Measurements from ENCODE around the gene BRSK2.
A peak's percentile ranks its signal among the peaks of the same experiment; 100 is the strongest.
"Not testable (repeated sequence)": the region's sequence is repeated elsewhere in the genome, so short reads cannot be mapped to it uniquely, and the experiment has no call there.

The BRSK2 gene

DNA sequence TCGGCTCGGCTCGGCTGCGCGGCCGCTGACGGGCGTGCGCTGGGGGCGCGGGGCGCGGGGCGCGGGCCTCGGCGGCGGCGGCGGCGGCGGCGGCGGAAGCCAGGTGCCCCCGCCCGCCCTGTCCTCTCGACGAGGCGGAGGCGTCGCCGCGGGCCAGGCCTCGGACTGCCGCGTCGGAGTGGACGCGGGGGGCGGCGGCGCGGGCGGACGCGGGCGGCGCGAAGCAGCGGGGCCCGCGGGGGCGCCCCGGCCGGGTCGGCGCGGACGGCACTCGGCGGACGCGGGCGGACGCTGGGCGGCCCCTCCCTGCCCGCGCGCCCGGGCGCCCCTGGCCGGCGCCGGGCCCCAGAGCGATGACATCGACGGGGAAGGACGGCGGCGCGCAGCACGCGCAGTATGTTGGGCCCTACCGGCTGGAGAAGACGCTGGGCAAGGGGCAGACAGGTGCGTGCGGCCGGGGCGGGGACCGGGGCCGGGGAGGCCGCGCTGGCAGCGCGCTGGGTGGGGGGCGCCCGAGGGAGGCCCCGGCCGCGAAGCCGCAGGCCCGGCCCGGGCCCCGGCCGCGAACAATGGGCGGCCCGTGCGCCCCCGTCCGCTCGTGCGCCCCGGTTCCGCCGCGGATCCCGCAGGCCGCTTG, at the start of gene BRSK2:
TSS of gene BRSK2 (plus strand) at position 3 of the 637 bp plus-strand sequence. CDS start at position 354, 351 bp downstream.
- no peak for DNase-seq (ENCODE audit: low spot score)

DNA sequence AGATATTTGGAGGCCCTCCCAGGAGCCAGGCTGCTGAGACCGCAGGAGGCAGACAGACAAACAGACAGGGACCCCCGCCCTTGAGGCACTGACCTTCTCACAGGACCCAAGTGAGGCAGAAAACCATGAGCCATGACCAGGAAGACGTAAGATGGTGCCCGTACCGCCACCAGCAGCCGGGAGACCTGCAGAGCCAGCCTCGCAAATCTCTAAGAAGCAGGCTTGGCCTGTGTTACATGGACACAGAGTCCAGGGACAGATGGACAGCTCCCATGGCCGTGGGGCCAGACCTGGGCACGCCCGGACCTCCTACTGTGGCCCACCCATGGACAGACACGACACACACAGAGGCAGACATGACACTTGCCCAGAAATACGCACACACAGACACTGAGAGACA, 49.6 kb upstream of the BRSK2 start:
- no peak for DNase-seq (ENCODE audit: low spot score)

DNA sequence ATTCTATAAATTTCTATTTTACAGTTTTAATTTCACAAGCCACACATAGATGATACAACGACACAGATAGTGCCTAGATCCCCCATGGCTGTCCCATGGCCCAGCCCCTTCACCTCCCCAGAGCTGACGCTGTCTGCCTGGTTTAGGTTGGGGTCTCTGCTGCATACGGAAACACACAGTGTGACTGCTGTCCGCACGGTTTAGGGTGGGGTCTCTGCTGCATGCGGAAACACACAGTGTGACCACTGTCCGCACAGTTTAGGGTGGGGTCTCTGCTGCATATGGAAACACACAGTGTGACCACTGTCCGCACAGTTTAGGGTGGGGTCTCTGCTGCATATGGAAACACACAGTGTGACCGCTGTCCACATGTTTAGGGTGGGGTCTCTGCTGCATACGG, 48.5 kb upstream of the BRSK2 start:
- DNase-seq (ENCODE audit: low spot score), result not testable (repeated sequence)

DNA sequence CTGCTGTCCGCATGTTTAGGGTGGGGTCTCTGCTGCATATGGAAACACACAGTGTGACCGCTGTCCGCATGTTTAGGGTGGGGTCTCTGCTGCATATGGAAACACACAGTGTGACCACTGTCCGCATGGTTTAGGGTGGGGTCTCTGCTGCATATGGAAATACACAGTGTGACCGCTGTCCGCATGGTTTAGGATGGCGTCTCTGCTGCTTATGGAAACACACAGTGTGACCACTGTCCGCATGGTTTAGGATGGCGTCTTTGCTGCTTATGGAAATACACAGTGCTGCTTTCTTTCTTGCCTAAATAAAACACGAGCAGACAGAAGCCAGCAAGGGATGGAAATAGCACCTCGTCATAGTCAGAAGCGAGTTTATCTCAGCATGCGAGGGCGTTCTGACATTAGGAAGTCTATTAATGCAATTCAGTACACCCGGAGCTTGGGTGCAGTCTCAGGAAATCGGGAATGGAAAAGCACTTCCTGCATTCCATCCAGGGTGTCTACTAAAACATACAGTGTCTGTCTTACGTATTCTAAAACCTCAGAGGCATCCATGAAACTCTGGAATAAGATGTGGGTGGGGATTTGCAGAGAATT, 47.7 kb upstream of the BRSK2 start:
- DNase-seq (ENCODE audit: low spot score), result peak; percentile 38

DNA sequence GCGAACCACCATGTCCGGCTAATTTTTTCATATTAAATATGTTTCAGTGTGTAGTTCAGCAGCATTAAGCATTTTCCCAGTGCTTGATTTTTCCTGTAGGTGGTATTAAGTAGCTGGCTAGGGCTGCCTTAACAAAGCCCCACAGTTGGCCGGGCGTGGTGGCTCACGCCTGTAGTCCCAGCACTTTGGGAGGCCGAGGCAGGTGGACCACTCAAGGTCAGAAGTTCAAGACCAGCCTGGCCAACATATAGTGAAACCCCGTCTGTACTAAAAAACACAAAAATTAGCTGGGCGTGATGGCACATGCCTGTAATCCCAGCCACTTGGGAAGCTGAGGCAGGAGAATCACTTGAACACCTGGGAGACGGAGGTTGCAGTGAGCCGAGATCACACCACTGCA, 46.8 kb upstream of the BRSK2 start:
- DNase-seq (ENCODE audit: low spot score), result no peak

DNA sequence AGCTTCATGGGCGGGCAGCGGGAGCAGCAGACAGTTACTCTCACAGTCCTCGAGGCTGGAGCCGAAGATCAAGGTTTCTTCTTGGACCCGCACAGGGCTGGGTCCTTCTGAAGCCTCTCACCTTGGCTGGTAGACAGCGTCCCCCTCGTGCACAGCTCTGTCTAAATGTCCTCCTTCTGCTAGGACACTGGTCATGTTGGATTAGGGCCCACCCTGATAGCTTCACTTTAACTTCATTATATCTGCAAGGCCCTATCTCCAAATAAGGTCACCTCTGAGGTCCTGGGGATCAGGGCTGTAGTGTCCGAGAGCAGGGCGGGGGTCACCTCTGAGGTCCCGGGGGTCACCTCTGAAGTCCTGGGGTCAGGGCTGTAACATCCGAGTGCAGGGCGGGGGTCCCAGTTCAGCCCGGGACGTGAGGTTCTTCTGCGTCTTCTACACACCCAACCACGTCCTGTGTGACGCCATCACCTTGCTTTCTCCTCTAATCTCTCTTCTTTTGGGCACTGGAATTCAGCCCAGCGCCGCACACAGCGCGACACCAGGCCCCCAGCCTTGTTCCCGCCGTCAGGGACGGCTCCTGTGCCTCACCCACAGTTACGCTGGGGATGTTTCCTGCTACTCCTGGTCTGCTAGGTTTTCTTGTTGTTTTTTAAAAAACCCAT, 46.2 kb upstream of the BRSK2 start:
- DNase-seq (ENCODE audit: low spot score), result no peak

DNA sequence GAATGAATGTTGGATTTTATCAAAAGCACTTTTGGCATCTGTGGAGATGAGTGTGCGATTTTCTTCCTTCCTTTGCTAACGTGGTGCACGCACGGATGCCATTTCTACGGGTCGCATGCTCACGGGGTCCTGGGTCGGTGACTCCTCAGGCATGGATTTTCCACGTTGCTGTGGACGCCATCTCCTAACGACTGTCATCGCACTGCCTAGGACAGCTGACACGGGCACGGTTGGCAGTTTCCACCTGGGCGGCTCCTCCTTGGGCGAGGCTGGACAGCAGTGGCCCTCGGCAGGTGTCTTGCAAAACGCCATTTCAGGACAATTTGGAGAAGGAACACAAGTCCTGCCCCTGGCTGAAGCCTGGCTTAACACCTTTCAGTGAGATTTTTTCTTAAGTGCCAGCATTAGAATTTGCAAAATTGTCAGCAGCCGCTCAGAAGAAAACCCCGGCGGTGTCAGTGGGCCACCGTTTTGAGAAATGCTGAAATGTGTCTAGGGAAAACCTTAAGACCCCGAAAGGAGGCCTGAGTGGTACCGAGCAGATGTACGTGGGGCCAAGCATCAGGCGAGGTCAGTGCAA, 45.6 kb upstream of the BRSK2 start:
- no peak for DNase-seq (ENCODE audit: low spot score)

DNA sequence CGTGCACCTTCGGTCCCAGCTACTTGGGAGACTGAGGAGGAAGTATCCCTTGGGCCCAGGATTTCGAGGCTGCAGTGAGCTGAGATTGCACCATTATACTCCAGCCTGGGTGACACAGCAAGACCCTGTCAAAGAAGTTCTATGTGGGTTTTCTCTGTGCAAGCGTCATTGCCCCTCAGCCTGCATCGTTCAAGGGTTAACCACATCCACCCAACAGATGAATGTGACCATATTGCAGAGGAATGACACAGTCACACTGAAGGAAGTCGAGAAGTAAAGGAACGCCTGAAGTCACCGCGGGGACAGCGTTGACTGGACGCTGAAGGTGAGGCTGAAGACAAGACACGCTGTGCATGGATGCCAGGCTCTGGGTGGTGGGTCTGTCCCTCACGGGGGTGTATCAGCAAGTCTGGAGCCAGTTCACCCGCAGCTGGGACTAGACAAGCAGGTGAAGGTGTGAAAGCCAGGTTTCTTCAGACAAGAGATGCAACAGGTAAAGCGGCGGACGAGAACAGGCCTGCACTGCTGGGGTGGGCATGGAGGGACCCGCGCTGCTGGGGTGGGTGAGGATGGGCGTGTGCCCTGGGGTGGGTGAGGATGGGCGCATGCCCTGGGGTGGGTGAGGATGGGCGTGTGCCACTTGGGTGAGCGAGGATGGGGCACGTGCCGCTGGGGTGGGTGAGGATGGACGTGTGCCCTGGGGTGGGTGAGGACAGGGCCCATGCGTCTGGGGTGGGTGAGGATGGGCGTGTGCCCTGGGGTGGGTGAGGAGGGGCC, 43.8 kb upstream of the BRSK2 start:
- no peak for DNase-seq (ENCODE audit: low spot score)

DNA sequence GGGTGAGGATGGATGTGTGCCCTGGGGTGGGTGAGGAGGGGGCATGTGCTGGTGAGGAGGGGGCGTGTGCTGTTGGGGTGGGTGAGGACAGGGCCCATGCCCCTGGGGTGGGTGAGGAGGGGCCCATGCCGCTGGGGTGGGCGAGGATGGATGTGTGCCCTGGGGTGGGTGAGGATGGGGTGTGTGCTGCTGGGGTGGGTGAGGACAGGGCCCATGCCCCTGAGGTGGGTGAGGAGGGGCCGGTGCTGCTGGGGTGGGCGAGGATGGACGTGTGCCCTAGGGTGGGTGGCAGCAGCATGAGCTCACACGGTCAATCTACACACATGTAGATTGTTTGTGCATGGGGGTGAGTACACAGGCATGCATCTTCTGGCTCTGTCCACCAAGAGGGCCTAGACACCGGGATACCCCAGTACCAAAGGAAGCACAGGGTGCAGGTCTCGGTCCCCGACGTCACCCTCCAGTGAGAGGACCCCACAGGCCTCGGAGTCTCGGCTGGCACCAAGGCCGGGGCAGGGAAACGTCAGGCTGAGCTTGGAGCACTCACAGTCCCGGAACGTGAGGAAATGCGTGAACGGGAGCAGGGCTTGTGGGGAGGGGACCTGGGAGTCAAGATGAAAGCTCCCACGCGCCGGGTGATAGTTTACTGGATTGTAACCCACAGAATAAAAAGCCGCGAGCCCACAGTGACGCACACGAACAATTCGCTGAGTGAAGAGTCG, 42.9 kb upstream of the BRSK2 start:
- DNase-seq (ENCODE audit: low spot score), result no peak

DNA sequence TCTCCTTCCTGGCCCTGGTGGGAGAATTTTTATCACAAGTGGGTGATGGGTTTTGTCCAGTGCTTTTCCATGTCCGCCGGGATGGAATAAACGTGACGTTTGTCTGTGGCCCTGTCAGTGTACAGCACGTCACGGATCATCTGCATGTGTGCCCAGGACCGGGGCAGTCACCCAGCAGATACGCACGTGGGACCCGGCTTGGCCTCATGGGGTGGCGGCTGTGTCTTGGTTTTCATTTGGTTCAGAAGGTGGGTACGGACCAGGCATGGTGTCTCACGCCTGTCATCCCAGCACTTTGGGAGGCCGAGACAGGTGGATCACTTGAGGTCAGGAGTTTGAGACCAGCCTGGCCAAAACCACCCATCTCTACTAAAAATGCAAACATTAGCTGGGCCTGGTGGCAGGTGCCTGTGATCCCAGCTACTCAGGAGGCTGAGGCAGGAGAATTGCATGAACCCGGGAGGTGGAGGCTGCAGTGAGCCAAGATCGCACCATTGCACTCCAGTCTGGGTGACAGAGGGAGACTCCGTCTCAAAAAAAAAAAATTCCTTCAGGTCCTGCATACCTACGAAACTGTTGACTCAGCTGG, 42.2 kb upstream of the BRSK2 start:
- DNase-seq (ENCODE audit: low spot score), result not testable (repeated sequence)

DNA sequence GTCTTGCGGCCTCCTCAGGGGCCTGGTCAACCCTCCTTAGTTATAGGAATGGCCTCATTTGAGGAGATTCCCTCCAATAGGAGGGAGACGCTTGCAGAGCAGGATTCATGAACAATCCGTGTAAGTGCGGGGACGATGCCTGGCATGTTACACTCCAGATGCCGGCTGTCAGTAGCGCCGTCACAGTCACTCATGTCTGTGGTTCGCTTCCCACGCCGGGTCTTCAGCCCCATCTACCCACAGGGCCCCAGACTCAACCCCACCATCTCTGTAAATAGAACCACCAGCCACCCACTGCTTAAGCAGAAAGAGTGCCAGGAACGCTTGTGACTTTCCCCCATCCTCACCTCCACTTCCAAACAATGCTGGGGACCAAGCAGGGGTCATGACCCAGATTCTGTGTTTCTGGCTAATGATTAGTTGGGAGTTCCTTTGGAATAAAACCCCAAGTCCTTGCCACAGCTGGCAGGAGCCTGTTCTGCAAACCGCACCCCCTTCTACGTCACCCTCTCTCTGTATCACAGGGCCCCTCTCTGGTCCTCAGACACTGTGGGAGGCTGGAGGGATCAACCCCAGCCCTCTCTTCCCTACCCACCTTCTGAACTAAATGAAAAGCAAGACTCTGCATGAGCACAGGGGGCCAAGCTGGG, 41.5 kb upstream of the BRSK2 start:
- DNase-seq (ENCODE audit: low spot score), result no peak

DNA sequence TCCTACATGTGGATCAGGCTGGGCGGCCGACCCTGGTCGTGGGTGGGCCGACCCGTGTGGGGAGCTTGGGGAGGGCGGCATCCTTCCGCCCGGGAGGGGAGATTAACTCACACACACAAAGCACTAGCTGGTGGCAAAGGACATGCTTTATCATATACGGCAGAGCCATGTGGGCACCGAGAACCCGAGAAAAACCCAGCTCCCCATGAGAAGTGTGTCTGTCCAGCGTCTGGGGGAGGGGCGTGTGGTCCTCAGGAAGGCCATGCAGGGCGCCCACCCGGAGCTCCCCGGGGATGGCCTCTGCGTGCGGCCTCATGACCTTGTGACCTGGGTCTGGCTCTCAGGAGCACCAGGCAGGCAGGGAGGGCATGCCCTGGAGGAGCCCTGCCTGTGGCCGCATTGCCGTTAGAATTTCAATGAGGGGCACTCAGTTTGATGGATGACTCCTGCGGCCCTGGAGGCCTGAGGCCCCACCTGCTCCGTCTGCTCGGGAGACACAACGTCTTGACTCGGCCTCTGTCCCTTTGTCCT, 40.9 kb upstream of the BRSK2 start:
- no peak for DNase-seq (ENCODE audit: low spot score)

DNA sequence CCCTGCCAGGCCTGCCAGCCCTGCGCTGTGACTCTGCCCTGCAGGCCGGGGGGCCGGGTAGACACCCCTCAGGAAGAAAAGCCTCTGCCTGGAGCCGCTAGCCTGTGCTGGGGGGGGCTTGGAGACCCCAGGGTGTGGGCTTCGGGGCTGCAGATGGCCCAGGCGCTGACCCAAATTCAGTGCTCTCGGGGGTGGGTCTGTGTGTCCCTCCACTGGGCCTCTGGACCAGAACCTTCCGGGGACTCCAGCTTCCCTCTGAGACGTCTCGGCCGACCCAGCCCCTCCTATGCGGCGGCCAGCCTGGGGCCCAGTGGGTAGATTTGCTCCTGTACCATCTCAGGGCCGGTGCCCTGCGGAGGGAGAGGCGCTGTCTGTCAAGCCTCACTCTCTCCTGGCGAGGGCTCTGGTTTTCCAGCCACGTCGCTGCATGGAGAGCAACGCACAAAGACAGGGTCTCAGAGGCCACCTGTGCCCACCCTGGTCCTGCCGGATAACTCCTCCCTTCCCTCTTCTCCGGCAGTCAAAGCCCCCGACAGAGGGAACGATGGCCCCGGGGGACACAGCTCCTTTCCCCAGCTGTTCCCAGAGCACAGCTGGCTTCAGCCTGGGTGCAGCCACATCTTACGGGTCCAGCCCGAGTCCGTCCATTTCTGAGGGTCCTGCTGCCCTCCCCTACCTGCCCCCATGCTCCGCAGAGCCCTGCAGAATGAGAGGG, 40.2 kb upstream of the BRSK2 start:
- DNase-seq (ENCODE audit: low spot score), result no peak

DNA sequence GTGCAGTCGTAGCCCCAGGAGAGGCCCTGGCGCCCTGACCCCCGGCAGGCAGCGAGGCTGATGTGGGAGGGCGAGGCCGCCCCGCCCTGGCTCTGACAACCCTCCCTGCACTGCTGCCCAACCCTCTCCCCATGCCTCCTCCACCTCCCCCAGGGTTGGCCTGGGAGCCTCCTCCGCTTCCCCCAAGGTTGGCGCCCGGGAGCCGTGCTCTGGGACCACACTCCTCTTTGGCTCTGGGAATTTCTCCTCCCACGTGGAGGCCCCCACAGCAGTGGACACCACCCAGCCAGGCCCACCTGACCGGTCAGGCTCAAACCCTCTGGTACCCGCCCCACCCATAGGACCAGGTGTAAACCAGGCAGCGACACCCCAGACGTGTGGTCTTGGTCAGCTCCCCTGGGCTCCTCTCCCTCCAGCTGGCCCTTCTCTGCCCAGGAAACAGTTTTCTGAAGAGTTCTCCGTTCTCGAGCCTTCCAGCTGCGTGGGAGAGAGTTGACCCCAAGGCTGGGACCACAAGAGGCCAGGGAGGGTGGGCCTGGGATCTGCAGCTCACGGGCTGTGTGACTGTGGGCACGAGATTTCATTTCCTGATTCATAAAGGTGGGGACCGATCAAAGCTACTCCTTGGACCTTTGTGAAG, 39.5 kb upstream of the BRSK2 start:
- DNase-seq (ENCODE audit: low spot score), result no peak

DNA sequence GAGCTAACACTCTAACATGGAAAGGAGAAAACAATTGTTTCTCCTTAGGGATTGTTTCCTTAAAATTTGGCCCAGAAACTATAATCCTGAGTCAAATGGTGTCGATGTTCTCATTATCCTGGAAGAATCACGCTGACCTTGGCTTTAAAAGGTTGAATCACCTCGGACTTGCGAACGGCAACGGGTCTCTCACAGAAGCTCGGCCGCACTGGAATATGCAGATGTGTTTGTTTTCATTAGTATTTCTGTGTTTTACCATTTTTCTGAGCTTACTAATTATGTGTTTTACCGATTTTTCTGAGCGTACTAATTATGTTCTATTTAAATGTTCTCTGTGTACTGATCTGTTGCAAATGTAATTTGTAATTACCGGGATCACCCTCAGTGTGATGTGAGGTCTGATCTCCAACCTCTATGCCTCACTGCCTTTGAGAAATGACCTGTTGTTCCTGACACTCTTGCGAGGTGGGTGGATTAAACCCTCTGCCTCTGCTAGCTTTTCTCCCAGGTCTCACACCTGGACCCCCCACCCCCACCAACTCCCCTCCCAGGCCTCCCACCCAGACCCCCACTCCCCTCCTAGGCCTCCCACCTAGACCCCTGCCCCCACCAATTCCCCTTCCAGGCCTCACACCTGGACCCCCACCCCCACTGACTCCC, 38.3 kb upstream of the BRSK2 start:
- peak; percentile 81 for DNase-seq (ENCODE audit: low spot score)

DNA sequence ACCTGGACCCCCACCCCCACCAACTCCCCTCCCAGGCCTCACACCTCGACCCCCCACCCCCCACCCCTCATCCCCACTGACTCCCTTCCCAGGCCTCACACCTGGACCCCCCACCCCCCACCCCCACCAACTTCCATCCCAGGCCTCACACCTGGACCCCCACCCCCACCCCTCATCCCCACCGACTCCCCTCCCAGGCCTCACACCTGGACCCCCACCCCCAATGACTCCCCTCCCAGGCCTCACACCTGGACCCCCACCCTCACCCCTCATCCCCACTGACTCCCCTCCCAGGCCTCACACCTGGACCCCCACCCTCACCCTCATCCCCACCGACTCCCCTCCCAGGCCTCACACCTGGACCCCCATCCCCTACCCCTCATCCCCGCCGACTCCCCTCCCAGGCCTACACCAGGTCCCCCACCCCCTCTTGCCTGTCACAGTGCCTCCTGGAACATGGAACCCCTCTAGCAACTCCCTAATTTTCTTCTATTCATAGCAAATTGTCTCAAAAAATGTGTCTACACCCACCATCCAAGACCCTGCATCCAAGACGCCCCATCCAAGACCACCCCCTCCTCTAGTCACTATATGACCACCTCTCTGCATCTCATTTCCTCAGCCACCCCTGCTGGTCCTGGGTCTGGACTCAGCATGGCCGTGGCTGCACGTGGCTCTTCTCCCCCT, 36.9 kb upstream of the BRSK2 start:
- DNase-seq (ENCODE audit: low spot score), result peak; percentile 63

DNA sequence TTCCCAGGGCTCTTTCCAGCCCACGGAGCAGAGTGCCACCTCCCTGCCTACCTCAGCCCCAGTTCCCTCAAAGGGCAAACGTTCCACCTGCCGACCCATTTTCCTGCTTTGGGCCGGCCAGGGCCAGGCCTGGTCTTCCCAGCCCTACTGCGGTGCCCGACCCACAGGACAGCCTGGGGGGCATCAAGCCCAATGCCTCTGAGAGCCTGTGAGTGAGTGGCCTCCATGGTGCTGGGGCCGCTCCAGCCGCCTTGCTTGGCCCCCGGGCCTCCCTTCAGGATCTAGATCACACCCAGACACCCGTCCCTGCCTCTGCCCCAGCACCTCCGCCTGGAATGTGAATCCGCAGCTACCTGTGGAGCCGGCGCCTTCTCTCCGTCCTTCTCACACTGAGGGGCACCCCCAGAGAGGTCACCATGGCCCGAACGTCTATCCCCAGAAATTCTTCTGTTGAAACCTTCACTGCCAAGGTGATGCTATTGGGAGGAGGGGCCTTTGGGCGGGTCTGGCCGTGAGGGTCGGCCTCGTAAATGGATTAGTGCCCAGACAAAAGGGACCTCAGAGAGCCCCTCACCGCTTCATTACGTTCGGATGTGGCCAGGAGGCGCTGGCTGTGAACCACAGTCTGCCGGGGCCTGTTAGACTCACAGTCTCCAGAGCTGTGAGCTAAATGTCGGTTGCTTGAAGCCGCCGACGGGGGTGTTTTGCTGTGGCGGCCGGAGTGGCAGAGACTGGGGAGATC, 36.2 kb upstream of the BRSK2 start:
- peak; percentile 55 for DNase-seq (ENCODE audit: low spot score)

Measured in cerebellar cortex (tissue), 1 donor.